ENCODE measurements around the gene PKP1.

- TF ChIP-seq EZH2 (IDR thresholded peaks at IDR 0.05; ENCODE audit: low read depth): no peak
- TF ChIP-seq CTCF (conservative IDR thresholded peaks at IDR 0.05): no peak
These were observed 83.4 kb downstream of the PKP1 start for GRCh38 chr1:201366696-201367095.
